ENCODE data around the gene CTBP2.

- TF ChIP-seq CTCF (IDR thresholded peaks at IDR 0.05) = peak; percentile 17 to 29 (median 23)
- TF ChIP-seq POLR2A (IDR thresholded peaks at IDR 0.05) = no peak
These were observed 718 bp upstream of the CTBP2 start for GRCh38 chr10:125160856-125161706.

All from right lobe of liver (tissue), 4 donors.